Smooth muscle cell (in vitro differentiated cells): Measurements from ENCODE around the gene GRID1. TPM values are rescaled to one million over a fixed set of nuclear protein-coding genes. Genes with fewer than 3 reads are reported as not detected.

Experiments used
- DNase-seq: peaks from one replicate; lab custom pipeline; 2025; ENCODE audit not compliant: unreplicated experiment; lab: John Stamatoyannopoulos, UW
- H2AFZ ChIP-seq: fragments of 200-600 bp; sonication (generic); 2 replicates; pipeline ENCODE4 v1.6.0; 2016; ENCODE audit warnings: antibody characterized with exemption, low read depth, mild to moderate bottlenecking
- H3F3A ChIP-seq: fragments of 200-600 bp; sonication (generic); 2 replicates; pipeline ENCODE4 v1.6.0; 2017; ENCODE audit warnings: antibody characterized with exemption, low read depth
- H3K27ac ChIP-seq: fragments of 200-600 bp; sonication (generic); 2 replicates; pipeline ENCODE4 v1.5.1; 2016; ENCODE audit warnings: low read depth, mild to moderate bottlenecking
- H3K27me3 ChIP-seq: fragments of 200-600 bp; sonication (generic); 2 replicates; pipeline ENCODE4 v1.6.1; 2016; ENCODE audit warnings: low read depth, mild to moderate bottlenecking
- H3K36me3 ChIP-seq: fragments of 200-600 bp; sonication (generic); 2 replicates; pipeline ENCODE4 v1.5.1; 2016; ENCODE audit warnings: low read depth
- H3K4me1 ChIP-seq: fragments of 200-600 bp; sonication (generic); 2 replicates; pipeline ENCODE4 v1.5.1; 2016; ENCODE audit warnings: low read depth
- H3K4me2 ChIP-seq: fragments of 200-600 bp; sonication (generic); 2 replicates; pipeline ENCODE4 v1.6.0; 2016; ENCODE audit warnings: mild to moderate bottlenecking
- H3K4me3 ChIP-seq: fragments of 200-600 bp; sonication (generic); 2 replicates; pipeline ENCODE4 v1.5.1; 2016; ENCODE audit warnings: mild to moderate bottlenecking
- H3K79me2 ChIP-seq: fragments of 200-600 bp; sonication (generic); 2 replicates; pipeline ENCODE4 v1.6.0; 2016; ENCODE audit warnings: low read depth, mild to moderate bottlenecking
- H3K9ac ChIP-seq: fragments of 200-600 bp; sonication (generic); 2 replicates; pipeline ENCODE4 v1.6.0; 2016; ENCODE audit warnings: low read depth
- H3K9me3 ChIP-seq: fragments of 200-600 bp; sonication (generic); replicated peaks from 2 replicates; pipeline ENCODE4 v1.5.1; 2016; ENCODE audit warnings: low read depth
- H4K20me1 ChIP-seq: fragments of 200-600 bp; sonication (generic); 2 replicates; pipeline ENCODE4 v1.6.0; 2016; ENCODE audit warnings: low read depth
- CTCF ChIP-seq: fragments of 200-600 bp; sonication (generic); IDR thresholded peaks from 2 replicates; pipeline ENCODE4 v1.5.1; 2017; ENCODE audit warnings: borderline replicate concordance, mild to moderate bottlenecking, antibody characterized with exemption; ENCODE audit not compliant: insufficient read depth, poor library complexity, severe bottlenecking
- WGBS: methylation state at CpG from one replicate; pipeline ENCODE4 v1.1.7; 2016; ENCODE audit warnings: low lambda C conversion rate; 5-methylcytosine and 5-hydroxymethylcytosine counted together
- polyA plus RNA-seq: library from polyadenylated mRNA; unstranded; fragments of >200 nt; fragmentation: Nextera tagmentation; extraction: Ambion mirVana; gene quantifications from 2 replicates; pipeline ENCODE4 v1.2.1, GENCODE V29; 2016
- total RNA-seq: library from RNA; depleted of rRNA; stranded (reverse); fragments of >200 nt; gene quantifications from 2 replicates; pipeline ENCODE4 v1.2.3, GENCODE V29; 2014

The GRID1 gene
- total and polyA plus RNA-seq, 2 experiments from 2014 or later = 4.4 to 7.4 TPM

- H3K4me1 ChIP-seq = peaks cover 4% of the 10 kb centered on the region
- WGBS = 85% methylated on average over 5 of the region's 5 CpGs
- H3K79me2 ChIP-seq = no peaks in the 10 kb centered on the region
- peaks cover 14% of the 10 kb centered on the region for H3F3A ChIP-seq
- H3K4me3 ChIP-seq = no peak overlapping the region
- H2AFZ ChIP-seq = peak overlapping the region; percentile 18
- no peak for TF ChIP-seq CTCF
- no peak overlapping the region for H3K9ac ChIP-seq
- H3K27me3 ChIP-seq = no peaks in the 10 kb centered on the region
- H4K20me1 ChIP-seq = no peaks in the 10 kb centered on the region
- no peak overlapping the region for H3K27ac ChIP-seq
- H3K36me3 ChIP-seq = no peaks in the 10 kb centered on the region
- H3K9me3 ChIP-seq = no peaks in the 10 kb centered on the region
- peak overlapping the region; percentile 29 for H3K4me2 ChIP-seq
- DNase-seq = no peak
Measured at GRCh38 chr10:85921789-85922188, 444.8 kb downstream of the GRID1 start.

- DNase-seq = no peak
- no peak overlapping the region for H3K4me3 ChIP-seq
- no peaks in the 10 kb centered on the region for H3K9me3 ChIP-seq
- no peak for TF ChIP-seq CTCF
- no peaks in the 10 kb centered on the region for H3K36me3 ChIP-seq
- peaks cover 7% of the 10 kb centered on the region for H3K4me1 ChIP-seq
- WGBS = 96% methylated on average over 6 of the region's 6 CpGs
- no peak overlapping the region for H3K27ac ChIP-seq
- H3K4me2 ChIP-seq = no peak overlapping the region
- no peak overlapping the region for H3K9ac ChIP-seq
- H3F3A ChIP-seq = peaks cover 18% of the 10 kb centered on the region
- no peaks in the 10 kb centered on the region for H3K79me2 ChIP-seq
- H3K27me3 ChIP-seq = no peaks in the 10 kb centered on the region
- no peaks in the 10 kb centered on the region for H4K20me1 ChIP-seq
- H2AFZ ChIP-seq = no peak overlapping the region
Measured at GRCh38 chr10:85920311-85920710, 446.3 kb downstream of the GRID1 start.

- no peaks in the 10 kb centered on the region for H3K36me3 ChIP-seq
- no peak overlapping the region for H3K9ac ChIP-seq
- no peaks in the 10 kb centered on the region for H3K9me3 ChIP-seq
- WGBS = 58% methylated on average over 4 of the region's 4 CpGs
- peak overlapping the region; percentile 39 for H3K4me2 ChIP-seq
- H3F3A ChIP-seq = peaks cover 19% of the 10 kb centered on the region
- H3K27me3 ChIP-seq = no peaks in the 10 kb centered on the region
- no peak overlapping the region for H3K4me3 ChIP-seq
- no peak overlapping the region for H2AFZ ChIP-seq
- DNase-seq = no peak
- no peaks in the 10 kb centered on the region for H3K79me2 ChIP-seq
- no peak for TF ChIP-seq CTCF
- H3K4me1 ChIP-seq = peaks cover 7% of the 10 kb centered on the region
- H3K27ac ChIP-seq = no peak overlapping the region
- H4K20me1 ChIP-seq = no peaks in the 10 kb centered on the region
Measured at GRCh38 chr10:85919491-85920021, 447.0 kb downstream of the GRID1 start.

- 89% methylated on average over 3 of the region's 3 CpGs for WGBS
- no peak overlapping the region for H3K4me3 ChIP-seq
- no peak for DNase-seq
- H4K20me1 ChIP-seq = no peaks in the 10 kb centered on the region
- H3F3A ChIP-seq = peaks cover 19% of the 10 kb centered on the region
- H3K9ac ChIP-seq = no peak overlapping the region
- H3K36me3 ChIP-seq = no peaks in the 10 kb centered on the region
- no peak overlapping the region for H3K27ac ChIP-seq
- TF ChIP-seq CTCF = no peak
- no peak overlapping the region for H3K4me2 ChIP-seq
- H3K27me3 ChIP-seq = no peaks in the 10 kb centered on the region
- no peaks in the 10 kb centered on the region for H3K9me3 ChIP-seq
- H3K79me2 ChIP-seq = no peaks in the 10 kb centered on the region
- no peak overlapping the region for H2AFZ ChIP-seq
- H3K4me1 ChIP-seq = peaks cover 7% of the 10 kb centered on the region
Measured at GRCh38 chr10:85918371-85918770, 448.2 kb downstream of the GRID1 start.
